ENCODE measurements around the gene C12orf56.
"Not testable (repeated sequence)": the region's sequence is repeated elsewhere in the genome, so short reads cannot be mapped to it uniquely, and the experiment has no call there.

Gene C12orf56

GRCh38 chr12:64311877-64312276, 78.7 kb downstream of the C12orf56 start:
- DNase-seq (ENCODE audit: low read depth): no peak

- no peak for DNase-seq (ENCODE audit: low read depth)
Measured at GRCh38 chr12:64304571-64304970, 86.0 kb downstream of the C12orf56 start.

- no peak for DNase-seq (ENCODE audit: low read depth)
Measured at GRCh38 chr12:64299628-64300027, 90.9 kb downstream of the C12orf56 start.

GRCh38 chr12:64296301-64296700, 94.3 kb downstream of the C12orf56 start:
- no peak for DNase-seq (ENCODE audit: low read depth)

- no peak for DNase-seq (ENCODE audit: low read depth)
Measured at GRCh38 chr12:64293654-64294364, 96.7 kb downstream of the C12orf56 start.

GRCh38 chr12:64293174-64293573, 97.4 kb downstream of the C12orf56 start:
- not testable (repeated sequence) for DNase-seq (ENCODE audit: low read depth)

- DNase-seq (ENCODE audit: low read depth): no peak
Measured at GRCh38 chr12:64286521-64286920, 104.0 kb downstream of the C12orf56 start.

- DNase-seq (ENCODE audit: low read depth): no peak
Measured at GRCh38 chr12:64284256-64284655, 106.3 kb downstream of the C12orf56 start.

- DNase-seq (ENCODE audit: low read depth): no peak
Measured at GRCh38 chr12:64278421-64278820, 112.1 kb downstream of the C12orf56 start.

GRCh38 chr12:64273527-64274403, 116.8 kb downstream of the C12orf56 start:
- no peak for DNase-seq (ENCODE audit: low read depth)

GRCh38 chr12:64270411-64270810, 120.1 kb downstream of the C12orf56 start:
- DNase-seq (ENCODE audit: low read depth): no peak

- no peak for DNase-seq (ENCODE audit: low read depth)
Measured at GRCh38 chr12:64269161-64269560, 121.4 kb downstream of the C12orf56 start.

- DNase-seq (ENCODE audit: low read depth): no peak
Measured at GRCh38 chr12:64268409-64268808, 122.1 kb downstream of the C12orf56 start.

- DNase-seq (ENCODE audit: low read depth): no peak
Measured at GRCh38 chr12:64265839-64266238, 124.7 kb downstream of the C12orf56 start.

GRCh38 chr12:64261813-64262212, 128.7 kb downstream of the C12orf56 start:
- DNase-seq (ENCODE audit: low read depth): no peak

GRCh38 chr12:64258576-64258975, 132.0 kb downstream of the C12orf56 start:
- no peak for DNase-seq (ENCODE audit: low read depth)

- DNase-seq (ENCODE audit: low read depth): peak; percentile 39
Measured at GRCh38 chr12:64256166-64256800, 134.3 kb downstream of the C12orf56 start.

- DNase-seq (ENCODE audit: low read depth): no peak
Measured at GRCh38 chr12:64255249-64255648, 135.3 kb downstream of the C12orf56 start.

- no peak for DNase-seq (ENCODE audit: low read depth)
Measured at GRCh38 chr12:64253356-64253755, 137.2 kb downstream of the C12orf56 start.

GRCh38 chr12:64252681-64253080, 137.9 kb downstream of the C12orf56 start:
- DNase-seq (ENCODE audit: low read depth): peak; percentile 94

- no peak for DNase-seq (ENCODE audit: low read depth)
Measured at GRCh38 chr12:64243809-64244208, 146.7 kb downstream of the C12orf56 start.

GRCh38 chr12:64240781-64241180, 149.8 kb downstream of the C12orf56 start:
- DNase-seq (ENCODE audit: low read depth): no peak

- no peak for DNase-seq (ENCODE audit: low read depth)
Measured at GRCh38 chr12:64237382-64237781, 153.2 kb downstream of the C12orf56 start.

All from stromal cell of bone marrow (primary cell).